ENCODE data around the gene MEGF9.

MEGF9 gene

GRCh38 chr9:120702075-120702474 lies 12.2 kb downstream of the MEGF9 start:
- DNase-seq (ENCODE audit: low read depth): no peak

DNA sequence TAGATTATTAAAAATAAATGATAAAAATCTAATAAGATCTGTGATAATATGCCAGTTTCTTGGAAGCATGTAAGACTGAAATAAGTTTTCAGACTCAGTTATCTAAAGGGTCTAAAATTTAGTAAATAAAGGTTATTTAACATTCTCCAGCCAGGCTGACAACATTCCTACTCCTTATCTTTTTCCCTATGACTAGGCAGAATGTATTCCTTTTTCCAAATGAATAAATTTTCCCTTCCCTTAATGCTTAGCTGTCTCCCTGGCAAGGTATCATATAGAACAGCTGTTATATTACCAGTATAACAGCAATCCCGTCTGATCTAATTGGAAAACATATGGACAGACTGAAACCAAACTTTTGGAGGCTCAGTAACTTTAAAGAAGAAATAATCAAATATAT lies 13.0 kb downstream of the MEGF9 start:
- no peak for DNase-seq (ENCODE audit: low read depth)

DNA sequence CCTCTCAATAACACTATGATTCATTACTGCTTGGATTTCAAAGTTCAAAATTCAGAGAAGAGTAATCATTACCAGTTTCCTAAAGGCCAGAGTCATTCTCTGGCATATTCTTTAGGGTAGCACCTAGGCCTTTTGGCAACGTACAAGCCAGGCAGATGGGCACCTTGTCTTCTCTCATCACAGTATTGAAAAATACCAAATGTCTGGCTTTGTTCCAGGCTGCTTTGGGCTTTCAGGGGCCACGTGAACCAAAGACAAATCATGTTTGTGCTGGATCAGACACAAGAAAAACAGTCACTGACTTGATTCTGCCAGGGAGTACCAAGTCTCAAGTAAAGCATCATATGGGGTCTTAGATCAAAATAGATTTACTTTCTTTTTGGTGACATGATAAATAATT lies 15.5 kb downstream of the MEGF9 start:
- DNase-seq (ENCODE audit: low read depth): peak; percentile 37

DNA sequence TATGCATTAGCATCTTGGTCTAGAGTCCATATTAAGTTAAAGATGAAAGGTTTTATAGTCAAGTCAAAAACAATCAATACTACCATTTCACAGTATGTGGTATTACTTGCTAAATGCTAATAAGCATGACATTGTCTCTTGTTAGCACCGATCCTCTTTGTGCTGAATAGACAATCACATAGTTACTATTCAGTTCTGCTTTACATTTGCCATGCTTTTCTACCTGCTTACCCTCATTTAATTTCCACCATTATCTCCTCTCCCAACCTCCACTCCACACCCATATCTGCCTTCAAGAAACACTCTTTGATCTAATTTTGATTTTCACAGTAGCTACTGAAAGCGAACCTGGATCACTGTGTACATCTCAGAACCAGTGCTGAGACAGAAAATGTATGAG lies 16.8 kb downstream of the MEGF9 start:
- no peak for DNase-seq (ENCODE audit: low read depth)

DNA sequence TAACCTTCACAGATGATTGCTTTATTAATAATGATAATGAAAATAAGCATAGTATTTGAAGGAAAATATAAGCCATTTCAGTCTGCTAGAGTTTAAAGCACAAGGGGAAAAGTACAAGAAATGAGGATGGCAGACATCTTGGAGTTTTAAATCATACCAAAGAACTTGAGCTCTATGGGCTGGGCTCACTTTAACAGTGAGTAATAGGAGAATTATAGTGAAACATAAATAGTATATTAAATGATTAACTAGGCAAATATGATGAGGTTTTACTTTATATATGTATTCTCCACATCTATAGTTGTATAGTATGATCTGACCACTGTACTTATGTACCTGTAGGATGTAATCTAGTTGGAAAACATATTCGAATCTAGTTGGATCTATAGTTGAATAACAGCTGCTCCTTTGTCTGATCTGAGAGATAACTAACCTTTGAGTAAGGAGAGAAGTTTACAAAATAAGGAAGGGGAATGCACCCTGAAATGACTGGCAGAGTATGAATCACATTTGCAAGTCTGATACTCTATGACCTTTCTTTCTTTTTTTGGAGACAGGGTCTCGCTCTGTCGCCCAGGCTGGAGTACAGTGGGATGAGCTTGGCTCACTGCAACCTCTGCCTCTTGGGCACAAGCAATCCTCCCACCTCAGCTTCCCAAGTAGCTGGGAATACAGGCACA lies 17.6 kb downstream of the MEGF9 start:
- peak; percentile 62 for DNase-seq (ENCODE audit: low read depth)

DNA sequence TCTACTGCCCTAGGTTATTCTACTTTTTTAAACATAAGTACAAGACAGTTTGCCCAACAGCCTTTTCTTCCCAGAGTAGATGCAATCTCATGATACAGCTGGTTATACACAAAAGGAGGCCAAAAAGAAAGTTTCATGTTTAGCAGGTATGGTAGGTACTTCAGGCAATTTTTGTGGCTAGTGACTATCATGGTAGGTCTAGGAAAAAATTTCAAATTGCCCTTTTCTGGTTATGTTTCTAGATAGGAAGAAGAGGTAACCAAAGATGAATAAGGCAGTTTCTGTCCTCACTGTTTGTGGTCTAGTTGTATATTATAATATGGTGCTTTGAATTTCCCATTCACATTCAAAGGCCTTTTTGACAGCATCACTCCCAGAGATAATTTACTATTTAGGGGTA lies 19.7 kb downstream of the MEGF9 start:
- DNase-seq (ENCODE audit: low read depth): no peak

DNA sequence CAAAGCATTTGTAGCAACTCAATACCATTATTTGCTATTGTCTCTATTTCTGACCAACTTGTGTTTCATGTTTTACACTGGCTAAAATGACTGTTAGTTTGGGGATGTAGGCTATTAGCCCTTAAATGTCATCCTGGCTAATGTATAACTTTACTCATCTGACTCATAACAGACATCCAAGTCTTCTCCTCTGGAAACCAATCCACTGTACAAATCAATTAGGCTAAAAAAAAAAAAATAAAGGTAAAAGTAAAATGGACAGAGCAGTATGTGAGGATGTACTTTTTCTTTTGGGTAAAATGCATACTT lies 20.6 kb downstream of the MEGF9 start:
- no peak for DNase-seq (ENCODE audit: low read depth)

GRCh38 chr9:120692901-120693699 lies 21.2 kb downstream of the MEGF9 start:
- peak; percentile 56 for DNase-seq (ENCODE audit: low read depth)

GRCh38 chr9:120690372-120690771 lies 23.9 kb downstream of the MEGF9 start:
- no peak for DNase-seq (ENCODE audit: low read depth)

GRCh38 chr9:120689860-120690259 lies 24.4 kb downstream of the MEGF9 start:
- peak; percentile 39 for DNase-seq (ENCODE audit: low read depth)

DNA sequence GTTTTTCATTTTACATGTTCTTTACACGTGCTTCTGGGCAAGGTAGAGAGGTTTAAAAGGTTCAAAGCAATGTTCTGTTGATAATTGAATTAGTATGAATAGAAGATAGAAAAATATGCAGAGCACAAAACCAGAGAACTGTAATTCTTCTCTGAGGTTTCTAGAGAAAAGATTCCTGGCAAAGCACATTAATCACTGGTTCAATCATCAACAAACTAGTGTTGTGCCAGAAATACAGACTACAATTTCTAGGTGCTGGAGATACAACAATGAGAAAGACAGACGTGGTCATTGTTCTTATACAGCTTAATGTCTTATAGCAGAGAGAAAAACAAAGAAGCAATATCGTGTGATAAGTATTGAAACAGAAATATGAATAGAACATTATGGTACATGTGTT lies 25.5 kb downstream of the MEGF9 start:
- no peak for DNase-seq (ENCODE audit: low read depth)

GRCh38 chr9:120683150-120683549 lies 31.1 kb downstream of the MEGF9 start:
- no peak for DNase-seq (ENCODE audit: low read depth)

- DNase-seq (ENCODE audit: low read depth): no peak
Observed at GRCh38 chr9:120681121-120681520, 33.1 kb downstream of the MEGF9 start.

DNA sequence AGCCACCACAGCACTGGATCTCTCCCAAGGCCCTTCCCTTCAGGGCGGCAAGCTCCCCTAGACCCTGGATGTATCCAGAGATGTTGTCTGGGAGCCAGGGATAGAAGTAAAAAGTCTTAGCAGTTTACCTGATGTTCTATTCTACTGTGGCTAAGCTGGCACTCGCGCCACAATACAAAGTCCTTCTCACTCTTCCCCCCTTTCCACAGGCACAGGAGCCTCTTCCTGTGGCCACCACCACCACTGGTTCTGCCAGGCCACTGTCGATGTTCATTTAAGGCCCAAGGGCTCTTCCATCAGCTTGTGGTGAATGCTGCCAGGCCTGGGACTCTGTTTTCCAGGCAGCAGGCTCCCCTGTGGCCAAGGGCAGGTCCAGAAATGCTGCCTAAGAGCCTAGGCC lies 33.7 kb downstream of the MEGF9 start:
- DNase-seq (ENCODE audit: low read depth): no peak

- DNase-seq (ENCODE audit: low read depth): no peak
Observed at GRCh38 chr9:120680161-120680560, 34.1 kb downstream of the MEGF9 start.

DNA sequence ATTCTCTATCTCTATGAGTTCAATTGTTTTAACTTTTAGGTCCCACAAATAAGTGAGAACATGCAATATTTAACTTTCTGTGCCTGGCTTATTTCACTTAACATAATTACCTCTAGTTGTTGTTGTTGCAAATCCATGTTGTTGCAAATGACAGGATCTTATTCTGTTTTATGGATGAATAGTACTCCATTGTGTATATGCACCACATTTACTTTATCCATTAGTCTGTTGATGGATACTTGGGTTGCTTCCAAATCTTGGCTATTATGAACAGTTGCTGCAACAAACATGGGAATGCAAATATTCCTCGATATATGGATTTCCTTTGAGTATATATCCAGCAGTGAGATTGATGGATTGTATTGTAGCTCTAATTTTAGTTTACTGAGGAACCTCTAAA lies 36.3 kb downstream of the MEGF9 start:
- no peak for DNase-seq (ENCODE audit: low read depth)

GRCh38 chr9:120676767-120677402 lies 37.4 kb downstream of the MEGF9 start:
- no peak for DNase-seq (ENCODE audit: low read depth)

GRCh38 chr9:120668399-120668798 lies 45.9 kb downstream of the MEGF9 start:
- DNase-seq (ENCODE audit: low read depth): no peak

DNA sequence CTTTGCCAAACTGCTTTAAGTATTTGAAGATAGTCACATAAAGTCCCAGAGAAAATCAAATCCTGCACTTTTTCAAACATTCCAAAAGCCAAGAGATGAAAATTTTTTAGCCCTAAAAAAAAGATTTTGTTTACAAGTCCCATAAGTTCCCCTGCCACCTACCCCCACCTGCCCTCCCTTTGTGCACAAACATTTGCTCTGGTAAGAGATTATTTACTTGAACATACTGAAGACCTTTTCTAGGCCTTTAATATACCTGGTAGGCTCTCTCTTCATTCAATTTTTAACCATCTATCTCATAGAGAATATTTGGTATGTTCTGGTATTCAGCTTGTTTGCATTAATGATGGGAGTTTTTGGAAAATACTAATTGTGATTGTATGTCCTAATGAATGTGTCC lies 50.3 kb downstream of the MEGF9 start:
- DNase-seq (ENCODE audit: low read depth): no peak

- DNase-seq (ENCODE audit: low read depth): no peak
Observed at GRCh38 chr9:120663380-120663779, 50.9 kb downstream of the MEGF9 start.

DNA sequence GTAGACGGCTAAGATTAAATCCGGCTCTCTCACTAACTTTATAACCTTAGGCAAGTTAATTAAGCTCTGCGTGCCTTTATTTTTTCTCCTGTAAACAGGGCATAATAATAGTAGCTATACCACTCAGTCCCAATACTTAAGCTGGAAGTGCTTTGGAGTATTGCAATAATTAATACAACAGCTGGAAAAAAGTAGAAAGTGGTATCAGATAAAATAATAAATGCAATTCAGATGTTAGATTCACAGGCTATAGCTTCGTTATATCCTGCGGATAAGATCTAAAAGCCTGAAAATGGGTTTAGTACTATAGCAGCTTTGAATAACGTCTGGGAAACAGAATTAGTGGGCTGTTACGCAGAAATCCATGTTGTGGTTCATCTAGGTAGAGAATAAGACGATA lies 51.8 kb downstream of the MEGF9 start:
- no peak for DNase-seq (ENCODE audit: low read depth)

GRCh38 chr9:120659676-120660075 lies 54.6 kb downstream of the MEGF9 start:
- DNase-seq (ENCODE audit: low read depth): no peak

DNA sequence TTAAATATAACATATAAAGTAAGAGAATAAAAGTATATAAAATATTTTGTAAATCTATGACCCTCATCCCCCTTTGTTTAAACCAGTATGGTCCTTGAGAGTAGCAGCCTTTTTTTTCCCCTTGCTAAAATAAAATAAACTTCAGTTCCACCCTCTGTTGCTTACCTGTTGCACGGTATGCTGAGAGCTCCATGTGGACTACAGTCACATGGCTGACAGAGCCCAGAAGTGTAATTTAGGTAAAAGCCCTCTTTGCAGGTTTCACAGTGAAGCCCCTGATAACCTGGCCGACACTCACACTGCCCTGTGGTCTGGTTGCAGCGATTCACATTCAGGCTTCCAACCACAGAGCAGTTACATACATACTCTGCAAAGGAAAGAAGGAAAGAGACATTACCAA lies 55.1 kb downstream of the MEGF9 start:
- DNase-seq (ENCODE audit: low read depth): no peak
